Thoracic aorta (tissue), 2 donors: ENCODE measurements around the gene PARK7. TPM values are rescaled to one million over a fixed set of nuclear protein-coding genes. Genes with fewer than 3 reads are reported as not detected.

Source experiments
- ATAC-seq: fragments of 150-250 bp; one replicate; pipeline ENCODE4 v1.8.0; 2017; ENCODE audit warnings: low read depth; ENCODE audit not compliant: insufficient number of reproducible peaks, low FRiP score
- DNase-seq: peaks from one replicate; pipeline ENCODE4 v3.0.0-alpha.2; 2020; ENCODE audit warnings: low spot score
- H3K27ac ChIP-seq, 2 donors: fragments of 200-600 bp; sonication (generic); 1 replicate in 1 of 2; 2 replicates in 1 of 2; pipeline ENCODE4 v1.5.1; 2016; ENCODE audit warnings: mild to moderate bottlenecking in 2 of 2, moderate library complexity in 2 of 2
- H3K27me3 ChIP-seq: fragments of 200-600 bp; sonication (generic); replicated peaks from 2 replicates; pipeline ENCODE4 v1.6.0; 2016; ENCODE audit warnings: mild to moderate bottlenecking; ENCODE audit not compliant: insufficient read depth
- H3K36me3 ChIP-seq: fragments of 200-600 bp; sonication (generic); one replicate; pipeline ENCODE4 v1.5.1; 2016
- H3K4me1 ChIP-seq, 2 donors: fragments of 200-600 bp; sonication (generic); 1 replicate in 1 of 2; 2 replicates in 1 of 2; pipeline versions ENCODE4 v1.5.1 to v1.6.0; 2016; ENCODE audit warnings: low read depth in 2 of 2, mild to moderate bottlenecking in 1 of 2; ENCODE audit not compliant: control insufficient read depth in 1 of 2
- H3K4me3 ChIP-seq: fragments of 200-600 bp; sonication (generic); 2 replicates; pipeline ENCODE4 v1.5.1; 2016; ENCODE audit warnings: mild to moderate bottlenecking
- H3K9me3 ChIP-seq: fragments of 200-600 bp; sonication (generic); 2 replicates; pipeline ENCODE4 v1.5.1; 2016
- total RNA-seq, 2 donors: library from RNA; depleted of rRNA; stranded (reverse); fragments of >200 nt; gene quantifications; one replicate each; pipeline versions ENCODE4 v1.1.0 to v1.2.3, GENCODE V29; 2016
- TF ChIP-seq, protein P1 (sequence below): fragments of 200-600 bp; sonication (generic); IDR thresholded peaks from one replicate; pipeline ENCODE4 v1.5.1; 2019; ENCODE audit warnings: antibody characterized with exemption

Gene PARK7
- total RNA-seq, 2 donors from 2014 or later, result 140 to 145 TPM

GRCh38 chr1:8002329-8002910 is 40.9 kb downstream of the PARK7 start:
- Histone ChIP-seq H3K27me3 (no peaks in the 10 kb centered on the region), H3K9me3 (no peaks in the 10 kb centered on the region), H3K4me1 (peaks cover 6 to 23% of the 10 kb centered on the region in 2 donors), H3K4me3 (no peak overlapping the region), H3K27ac (no peak overlapping the region), H3K36me3 (no peaks in the 10 kb centered on the region)
- DNase-seq (no peak), ATAC-seq (no peak)
- TF ChIP-seq, protein P1, sequence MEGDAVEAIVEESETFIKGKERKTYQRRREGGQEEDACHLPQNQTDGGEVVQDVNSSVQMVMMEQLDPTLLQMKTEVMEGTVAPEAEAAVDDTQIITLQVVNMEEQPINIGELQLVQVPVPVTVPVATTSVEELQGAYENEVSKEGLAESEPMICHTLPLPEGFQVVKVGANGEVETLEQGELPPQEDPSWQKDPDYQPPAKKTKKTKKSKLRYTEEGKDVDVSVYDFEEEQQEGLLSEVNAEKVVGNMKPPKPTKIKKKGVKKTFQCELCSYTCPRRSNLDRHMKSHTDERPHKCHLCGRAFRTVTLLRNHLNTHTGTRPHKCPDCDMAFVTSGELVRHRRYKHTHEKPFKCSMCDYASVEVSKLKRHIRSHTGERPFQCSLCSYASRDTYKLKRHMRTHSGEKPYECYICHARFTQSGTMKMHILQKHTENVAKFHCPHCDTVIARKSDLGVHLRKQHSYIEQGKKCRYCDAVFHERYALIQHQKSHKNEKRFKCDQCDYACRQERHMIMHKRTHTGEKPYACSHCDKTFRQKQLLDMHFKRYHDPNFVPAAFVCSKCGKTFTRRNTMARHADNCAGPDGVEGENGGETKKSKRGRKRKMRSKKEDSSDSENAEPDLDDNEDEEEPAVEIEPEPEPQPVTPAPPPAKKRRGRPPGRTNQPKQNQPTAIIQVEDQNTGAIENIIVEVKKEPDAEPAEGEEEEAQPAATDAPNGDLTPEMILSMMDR, result no peak

DNA sequence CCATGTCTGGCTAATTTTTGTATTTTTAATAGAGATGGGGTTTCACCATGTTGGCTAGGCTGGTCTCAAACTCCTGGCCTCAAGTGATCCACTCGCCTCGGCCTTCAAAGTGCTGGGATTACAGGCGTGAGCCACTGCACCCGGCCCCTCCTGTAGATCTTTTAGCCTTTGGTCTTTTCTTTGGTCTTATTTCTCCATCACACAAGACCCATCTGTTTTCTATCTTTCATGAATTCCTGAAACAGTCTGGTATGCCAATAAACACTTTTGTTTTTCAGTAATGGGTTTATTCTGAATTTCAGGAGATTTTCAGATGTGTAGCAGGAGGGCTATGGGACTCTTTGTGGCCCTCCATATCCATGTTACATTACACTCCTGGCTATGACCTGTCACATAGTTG is 41.4 kb downstream of the PARK7 start:
- no peak overlapping the region for H3K27ac ChIP-seq

DNA sequence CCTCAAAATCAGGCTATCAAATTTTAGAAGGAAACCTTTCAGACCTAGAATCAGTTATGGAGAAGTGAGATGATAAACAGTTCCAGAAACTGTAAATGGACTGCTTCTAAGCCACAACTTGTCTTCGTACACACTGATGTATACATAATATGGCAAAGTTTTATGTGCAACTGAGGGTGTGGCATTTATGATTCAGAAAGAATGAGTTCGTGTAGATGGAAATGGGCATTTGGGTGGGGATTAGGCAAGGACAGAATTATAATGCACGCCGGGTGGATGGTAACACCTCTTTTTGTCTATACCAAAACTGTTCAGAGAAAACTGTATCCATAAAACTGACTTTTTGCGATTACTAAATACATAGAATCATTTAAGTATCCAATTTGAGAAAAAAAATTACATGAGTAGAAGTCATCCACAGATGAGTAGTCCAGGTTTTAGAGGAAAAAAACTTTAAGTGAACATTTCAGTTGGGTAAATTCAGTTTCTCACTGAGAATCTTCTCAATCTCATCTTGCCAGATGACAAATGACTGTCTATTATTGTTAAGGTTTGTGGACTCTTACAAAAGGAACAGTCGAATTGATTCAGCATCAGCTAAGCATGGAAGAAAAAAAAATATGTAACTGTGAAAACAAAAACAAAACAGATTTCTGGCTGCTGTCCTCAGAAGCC is 42.1 kb downstream of the PARK7 start:
- Histone ChIP-seq H3K36me3 (no peaks in the 10 kb centered on the region), H3K9me3 (no peaks in the 10 kb centered on the region), H3K4me3 (no peak overlapping the region), H3K4me1 (peaks cover 6 to 23% of the 10 kb centered on the region in 2 donors), H3K27ac (peak overlapping the region in 1 of 2 donors; percentile 19), H3K27me3 (no peaks in the 10 kb centered on the region)
- ATAC-seq (no peak), DNase-seq (no peak)
- TF ChIP-seq, protein P1, result no peak

More for the DNA sequence above, 41.4 kb downstream of the PARK7 start:
- TF ChIP-seq, protein P1, result no peak
- H3K4me3 ChIP-seq, result no peak overlapping the region
- DNase-seq, result no peak
- peaks cover 6 to 23% of the 10 kb centered on the region in 2 donors for H3K4me1 ChIP-seq
- ATAC-seq, result no peak
- H3K36me3 ChIP-seq, result no peaks in the 10 kb centered on the region
- no peaks in the 10 kb centered on the region for H3K9me3 ChIP-seq
- no peaks in the 10 kb centered on the region for H3K27me3 ChIP-seq

GRCh38 chr1:8004113-8004802 is 42.7 kb downstream of the PARK7 start:
- Histone ChIP-seq H3K27me3 (no peaks in the 10 kb centered on the region), H3K4me3 (no peak overlapping the region)

More at GRCh38 chr1:8004113-8004802, 42.7 kb downstream of the PARK7 start:
- ATAC-seq (no peak), DNase-seq (no peak)
- peaks cover 4% of the 10 kb centered on the region for H3K36me3 ChIP-seq
- TF ChIP-seq, protein P1, result no peak
- H3K4me1 ChIP-seq, result peaks cover 6 to 23% of the 10 kb centered on the region in 2 donors
- no peaks in the 10 kb centered on the region for H3K9me3 ChIP-seq
- peak overlapping the region; percentile 19 to 21 for H3K27ac ChIP-seq
